Activated CD8-positive, alpha-beta memory T cell treated with anti-CD3 and anti-CD28 coated beads for 4 hours (primary cell): ENCODE measurements around the gene FOLR1.
"Not testable (repeated sequence)": the region's sequence is repeated elsewhere in the genome, so short reads cannot be mapped to it uniquely, and the experiment has no call there.

Experiments used
- DNase-seq, 2 donors: peaks; one replicate each; pipeline ENCODE4 v3.0.0-alpha.2; 2020; ENCODE audit warnings: low read depth in 2 of 2

The FOLR1 gene

DNA sequence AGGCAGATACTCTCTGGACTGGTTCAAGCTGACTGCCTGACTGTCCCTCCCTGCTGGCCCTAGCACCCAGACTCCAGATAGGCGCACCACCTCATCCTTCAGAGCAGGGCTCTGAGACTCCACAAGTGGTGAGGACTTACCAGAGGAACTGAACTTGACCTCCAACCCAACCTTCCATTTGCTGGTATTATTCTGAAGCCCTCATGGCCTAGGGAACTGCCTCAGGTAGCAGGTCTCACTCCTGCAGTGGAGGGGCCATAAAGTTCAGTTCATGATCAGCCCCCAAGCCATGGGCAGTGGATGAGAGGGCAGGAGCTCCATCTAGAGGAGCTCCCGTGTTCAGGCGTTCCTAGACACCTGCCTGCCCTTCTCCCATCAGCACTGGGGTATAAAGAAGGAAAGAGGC, 10.4 kb upstream of the FOLR1 start:
- not testable (repeated sequence) for DNase-seq

DNA sequence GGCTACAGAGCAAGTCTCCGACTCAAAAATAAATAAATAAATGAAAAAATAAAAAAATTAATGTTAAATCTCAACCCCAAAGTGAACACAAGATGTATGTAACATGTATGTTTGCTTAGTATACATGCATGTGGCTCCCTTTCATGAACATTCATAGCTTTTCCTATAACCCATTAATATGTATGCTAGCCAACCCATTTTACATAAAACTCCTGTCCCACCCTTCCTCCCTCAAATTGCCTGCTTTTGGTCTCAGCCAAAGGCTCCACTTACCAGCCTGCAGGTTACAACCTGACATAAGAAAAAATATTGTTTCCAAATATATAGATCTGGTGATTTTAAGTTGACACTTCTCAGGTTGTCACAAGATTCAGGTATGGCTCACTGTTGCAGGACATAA, 3.7 kb upstream of the FOLR1 start:
- DNase-seq = no peak

DNA sequence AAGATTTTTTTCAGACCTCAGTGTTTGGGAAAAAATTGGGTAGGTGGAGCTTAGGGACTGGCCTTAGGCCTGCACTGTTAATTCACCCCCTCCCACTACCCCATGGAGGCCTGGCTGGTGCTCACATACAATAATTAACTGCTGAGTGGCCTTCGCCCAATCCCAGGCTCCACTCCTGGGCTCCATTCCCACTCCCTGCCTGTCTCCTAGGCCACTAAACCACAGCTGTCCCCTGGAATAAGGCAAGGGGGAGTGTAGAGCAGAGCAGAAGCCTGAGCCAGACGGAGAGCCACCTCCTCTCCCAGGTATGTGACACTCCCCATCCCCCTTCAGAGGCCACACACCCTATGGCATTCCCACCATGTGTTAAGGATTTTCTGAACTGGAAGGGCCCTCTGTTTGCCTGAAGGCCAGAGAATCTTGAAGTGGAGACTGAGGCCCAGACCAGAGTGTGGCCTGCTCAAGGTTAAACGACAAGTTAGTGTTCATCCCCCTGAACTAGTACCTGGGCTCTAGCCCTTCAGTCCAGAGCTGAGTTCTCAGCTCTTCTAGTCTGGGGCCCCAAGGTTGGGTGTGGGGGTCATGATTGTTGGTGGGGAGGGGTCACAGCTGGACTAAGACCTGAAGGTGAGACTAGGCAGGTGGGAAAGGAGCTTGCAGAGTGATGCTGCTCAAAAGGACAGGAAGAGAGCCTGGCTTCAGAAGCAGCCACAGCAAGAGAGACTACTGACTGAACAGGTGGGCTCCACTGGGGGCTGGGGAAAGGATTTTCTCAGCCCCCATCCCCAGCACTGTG, 2.3 kb upstream of the FOLR1 start:
- DNase-seq = no peak

DNA sequence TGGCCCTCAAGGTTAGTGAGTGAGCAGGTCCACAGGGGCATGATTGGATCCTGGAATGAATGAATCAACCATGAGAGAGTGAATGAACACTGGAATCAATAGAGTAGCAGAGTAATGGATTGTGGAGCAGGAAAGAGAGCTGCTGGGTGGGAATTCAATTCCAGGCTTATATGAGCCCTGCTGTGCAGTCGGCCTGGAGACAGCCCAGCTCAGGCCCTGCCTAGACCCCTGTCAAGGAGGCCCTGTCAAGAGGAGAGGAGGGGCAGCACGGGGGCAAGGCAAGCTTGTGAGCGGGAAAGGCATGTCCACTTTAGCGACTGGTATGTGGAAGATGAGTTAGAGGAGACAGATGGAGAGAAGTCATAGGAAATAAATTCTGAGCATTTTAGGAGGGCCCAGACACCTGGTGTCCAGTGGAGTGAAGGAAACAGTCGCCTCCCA, 1.3 kb upstream of the FOLR1 start:
- DNase-seq = no peak

DNA sequence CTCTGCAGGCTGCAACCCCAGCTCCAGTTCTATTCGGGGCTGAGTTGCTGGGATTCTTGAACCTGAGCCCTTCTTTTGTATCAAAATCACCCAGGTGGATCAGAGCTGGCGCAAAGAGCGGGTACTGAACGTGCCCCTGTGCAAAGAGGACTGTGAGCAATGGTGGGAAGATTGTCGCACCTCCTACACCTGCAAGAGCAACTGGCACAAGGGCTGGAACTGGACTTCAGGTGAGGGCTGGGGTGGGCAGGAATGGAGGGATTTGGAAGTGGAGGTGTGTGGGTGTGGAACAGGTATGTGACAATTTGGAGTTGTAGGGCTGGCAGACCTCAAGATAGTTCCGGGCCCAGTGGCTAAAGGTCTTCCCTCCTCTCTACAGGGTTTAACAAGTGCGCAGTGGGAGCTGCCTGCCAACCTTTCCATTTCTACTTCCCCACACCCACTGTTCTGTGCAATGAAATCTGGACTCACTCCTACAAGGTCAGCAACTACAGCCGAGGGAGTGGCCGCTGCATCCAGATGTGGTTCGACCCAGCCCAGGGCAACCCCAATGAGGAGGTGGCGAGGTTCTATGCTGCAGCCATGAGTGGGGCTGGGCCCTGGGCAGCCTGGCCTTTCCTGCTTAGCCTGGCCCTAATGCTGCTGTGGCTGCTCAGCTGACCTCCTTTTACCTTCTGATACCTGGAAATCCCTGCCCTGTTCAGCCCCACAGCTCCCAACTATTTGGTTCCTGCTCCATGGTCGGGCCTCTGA, 3.8 kb downstream of the FOLR1 start:
- DNase-seq = no peak

DNA sequence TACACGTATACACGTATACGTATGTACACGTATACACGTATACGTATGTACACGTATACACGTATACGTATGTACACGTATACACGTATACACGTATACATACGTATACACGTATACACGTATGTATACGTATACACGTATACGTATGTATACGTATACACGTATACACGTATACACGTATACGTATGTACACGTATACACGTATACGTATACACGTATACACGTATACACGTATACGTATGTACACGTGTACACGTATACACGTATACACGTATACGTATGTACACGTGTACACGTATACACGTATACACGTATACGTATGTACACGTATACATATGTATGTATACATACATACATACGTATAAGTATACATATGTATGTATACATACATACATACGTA, 9.5 kb downstream of the FOLR1 start:
- DNase-seq = not testable (repeated sequence)

DNA sequence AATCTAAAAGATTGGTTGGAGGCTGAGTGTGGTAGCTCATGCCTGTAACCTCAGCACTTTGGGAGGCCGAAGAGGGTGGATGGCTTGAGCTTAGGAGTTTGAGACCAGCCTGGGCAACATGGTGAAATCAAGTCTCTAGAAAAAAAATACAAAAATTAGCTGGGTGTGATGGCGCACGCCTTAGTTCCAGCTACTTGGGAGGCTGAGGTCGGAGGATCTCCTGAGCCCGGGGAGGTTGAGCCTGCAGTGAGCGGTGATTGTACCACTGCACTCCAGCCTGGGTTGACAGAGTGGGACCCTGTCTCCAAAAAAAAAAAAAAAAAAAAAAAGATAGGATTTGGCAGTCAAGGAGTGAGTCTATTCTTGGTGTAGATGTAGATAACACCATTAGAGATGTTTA, 10.6 kb downstream of the FOLR1 start:
- no peak for DNase-seq

DNA sequence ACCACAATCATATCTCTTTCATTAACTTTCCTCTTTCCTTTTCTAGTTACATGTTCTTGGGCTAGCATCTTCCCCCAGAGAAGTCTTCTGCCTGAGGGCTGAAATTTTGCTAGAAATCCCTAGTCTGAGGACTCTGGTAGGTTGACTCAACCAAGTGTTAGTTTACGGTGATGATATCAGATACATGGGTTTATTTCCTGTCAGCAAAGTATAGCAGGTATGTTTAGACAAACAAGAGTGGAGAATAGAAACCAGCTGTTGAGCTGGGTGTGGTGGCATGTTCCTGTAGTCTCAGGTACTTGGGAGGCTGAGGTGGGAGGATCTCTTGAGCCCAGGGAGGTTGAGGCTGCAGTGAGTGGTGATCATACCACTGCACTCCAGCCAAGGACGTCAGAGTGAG, 11.2 kb downstream of the FOLR1 start:
- no peak for DNase-seq

DNA sequence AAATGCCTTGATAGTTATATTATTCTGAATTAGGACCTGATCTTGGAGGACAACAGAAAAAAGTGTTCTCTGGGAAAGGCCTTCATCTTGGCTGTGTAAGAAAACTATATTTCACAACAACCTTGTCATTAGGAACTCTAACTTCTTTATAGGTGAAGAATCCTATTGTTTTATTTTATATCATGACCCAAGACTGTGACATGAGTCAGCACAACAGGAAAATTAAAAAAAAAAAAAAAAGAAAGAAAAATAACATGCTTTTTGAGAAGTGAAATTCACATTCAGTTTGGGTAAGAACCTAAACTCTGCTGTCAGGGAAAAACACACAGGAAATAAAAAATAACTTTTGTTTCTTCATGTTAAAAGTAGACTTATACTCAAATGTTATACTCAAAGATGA, 12.9 kb downstream of the FOLR1 start:
- no peak for DNase-seq

DNA sequence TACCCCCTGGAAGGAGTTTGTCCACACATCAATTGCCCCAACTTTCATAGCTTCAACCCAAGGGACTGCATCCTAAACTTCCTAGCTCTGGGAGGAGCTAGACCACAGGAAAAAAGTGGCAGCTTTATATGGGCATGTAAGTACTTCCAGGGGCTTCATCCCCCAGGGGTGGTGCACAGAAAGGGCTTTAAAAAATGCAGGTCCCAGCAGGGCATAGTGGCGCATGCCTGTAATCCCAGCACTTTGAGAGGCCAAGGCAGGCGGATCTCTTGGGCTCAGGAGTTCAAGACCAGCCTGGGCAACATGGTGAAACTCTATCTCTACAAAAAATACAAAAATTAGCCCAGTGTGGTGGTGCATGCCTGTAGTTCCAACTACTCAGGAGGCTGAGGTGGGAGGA, 14.9 kb downstream of the FOLR1 start:
- not testable (repeated sequence) for DNase-seq

DNA sequence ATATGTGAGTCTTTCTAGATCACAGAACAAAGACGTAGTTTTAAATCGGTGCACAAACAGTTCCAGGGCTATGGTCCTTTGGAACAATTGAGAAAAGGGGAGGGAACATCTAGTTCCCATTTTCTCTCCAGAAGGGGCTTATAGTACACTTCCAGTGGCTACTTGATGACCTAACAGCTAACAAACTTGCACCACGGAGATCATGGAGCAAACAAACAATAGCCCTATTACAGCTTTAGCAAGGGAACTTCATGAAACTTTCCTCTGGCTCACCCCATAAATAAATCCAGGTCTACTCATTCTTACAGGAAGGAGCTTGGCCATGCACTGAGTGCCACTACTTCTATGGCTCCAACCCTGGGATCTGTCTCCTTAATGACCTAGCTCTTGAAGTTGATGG, 16.3 kb downstream of the FOLR1 start:
- DNase-seq = no peak

DNA sequence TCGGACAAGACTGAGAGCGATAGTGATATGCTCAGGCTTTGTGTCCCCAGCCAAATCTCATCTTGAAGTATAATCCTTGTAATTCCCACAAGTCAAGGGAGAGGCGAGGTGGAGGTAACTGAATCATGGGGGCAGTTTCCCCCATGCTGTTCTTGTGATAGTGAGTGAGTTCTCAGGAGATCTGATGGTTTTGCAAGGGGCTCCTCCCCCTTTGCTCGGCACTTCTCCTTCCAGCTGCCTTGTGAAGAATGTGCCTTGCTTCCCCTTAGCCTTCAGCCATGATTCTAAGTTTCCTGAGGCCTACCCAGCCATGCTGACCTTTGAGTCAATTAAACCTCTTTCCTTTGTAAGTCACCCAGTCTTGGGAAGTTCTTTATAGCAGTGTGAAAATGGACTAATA, 17.2 kb downstream of the FOLR1 start:
- no peak for DNase-seq

DNA sequence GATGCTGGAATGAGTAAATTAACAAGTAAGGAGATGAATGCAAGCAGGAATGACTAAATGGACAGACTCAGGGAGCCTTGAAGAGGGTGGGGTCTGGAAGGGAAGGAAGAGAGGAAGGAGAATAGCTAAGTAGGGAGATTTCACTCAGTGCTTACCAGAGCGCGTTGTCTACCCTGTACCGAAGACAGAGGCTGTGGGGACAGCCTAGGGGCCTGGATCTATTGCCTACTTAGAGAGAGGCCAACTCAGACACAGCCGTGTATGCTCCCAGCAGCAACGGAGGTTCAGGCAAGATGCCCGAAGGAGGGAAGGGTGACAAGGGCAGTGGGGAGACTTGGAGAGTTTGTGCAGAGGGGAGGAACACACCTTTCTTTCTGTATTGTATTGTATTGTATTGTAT, 24.7 kb downstream of the FOLR1 start, which contains the start of gene FOLR2:
Gene FOLR2 (plus strand): TSS at position 157 of the 400 bp plus-strand sequence. CDS start 1,791 bp downstream, outside the sequence.
- DNase-seq = no peak

DNA sequence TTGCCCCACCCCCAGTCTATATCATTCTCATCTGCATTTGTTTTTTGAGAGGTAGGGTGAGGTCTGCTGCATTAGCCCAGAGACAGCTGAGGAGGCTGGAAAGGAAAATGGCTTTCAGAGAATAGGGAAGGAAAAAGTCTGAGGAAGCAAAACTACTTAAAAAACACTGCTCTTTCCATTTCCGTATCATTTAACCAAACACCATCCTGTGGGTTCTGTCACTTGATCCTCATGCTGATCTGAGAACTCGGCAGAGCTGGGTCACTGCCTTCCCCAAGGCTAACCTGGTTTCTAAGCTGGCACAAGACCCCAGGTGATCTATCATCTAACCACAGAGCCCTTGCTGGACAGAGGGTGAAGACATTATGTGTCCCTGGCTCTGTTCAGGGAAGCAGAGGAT, 25.9 kb downstream of the FOLR1 start:
- DNase-seq = no peak

DNA sequence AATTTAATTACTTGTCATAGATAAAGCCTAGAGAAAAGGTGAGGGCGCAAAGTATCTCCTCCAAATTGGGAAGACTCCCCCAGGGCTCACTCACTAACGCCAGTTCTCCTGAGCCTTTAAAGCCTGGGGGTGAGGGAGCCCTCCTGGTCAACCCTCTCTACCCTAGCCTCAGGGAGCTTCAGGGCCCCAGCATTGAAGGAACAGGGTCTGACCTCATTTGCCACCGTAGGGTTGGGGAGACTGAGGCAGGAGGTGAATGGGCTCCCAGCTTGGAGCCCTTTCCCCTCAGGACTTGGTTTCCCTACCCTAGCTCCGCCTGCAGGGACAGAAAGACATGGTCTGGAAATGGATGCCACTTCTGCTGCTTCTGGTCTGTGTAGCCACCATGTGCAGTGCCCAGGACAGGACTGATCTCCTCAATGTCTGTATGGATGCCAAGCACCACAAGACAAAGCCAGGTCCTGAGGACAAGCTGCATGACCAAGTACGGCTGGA, 26.4 kb downstream of the FOLR1 start:
- no peak for DNase-seq

DNA sequence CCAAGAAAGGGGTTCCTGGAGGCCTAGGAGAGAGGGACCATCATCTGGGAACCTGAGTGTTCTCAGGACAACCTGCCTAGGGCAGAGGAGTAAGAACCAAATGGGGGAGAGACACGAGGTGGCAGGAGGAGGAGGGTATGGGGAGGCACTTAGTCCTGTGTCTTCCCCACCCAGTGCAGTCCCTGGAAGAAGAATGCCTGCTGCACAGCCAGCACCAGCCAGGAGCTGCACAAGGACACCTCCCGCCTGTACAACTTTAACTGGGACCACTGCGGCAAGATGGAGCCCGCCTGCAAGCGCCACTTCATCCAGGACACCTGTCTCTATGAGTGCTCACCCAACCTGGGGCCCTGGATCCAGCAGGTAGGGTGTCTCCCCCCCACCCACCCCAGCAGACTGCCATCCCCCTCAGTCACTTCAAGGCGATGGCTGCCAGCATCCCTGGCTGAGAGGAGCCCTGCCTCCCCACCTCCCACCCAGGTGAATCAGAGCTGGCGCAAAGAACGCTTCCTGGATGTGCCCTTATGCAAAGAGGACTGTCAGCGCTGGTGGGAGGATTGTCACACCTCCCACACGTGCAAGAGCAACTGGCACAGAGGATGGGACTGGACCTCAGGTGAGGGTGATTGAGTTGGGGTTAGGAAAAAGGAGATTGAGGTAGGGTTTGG, 28.9 kb downstream of the FOLR1 start:
- DNase-seq = no peak

DNA sequence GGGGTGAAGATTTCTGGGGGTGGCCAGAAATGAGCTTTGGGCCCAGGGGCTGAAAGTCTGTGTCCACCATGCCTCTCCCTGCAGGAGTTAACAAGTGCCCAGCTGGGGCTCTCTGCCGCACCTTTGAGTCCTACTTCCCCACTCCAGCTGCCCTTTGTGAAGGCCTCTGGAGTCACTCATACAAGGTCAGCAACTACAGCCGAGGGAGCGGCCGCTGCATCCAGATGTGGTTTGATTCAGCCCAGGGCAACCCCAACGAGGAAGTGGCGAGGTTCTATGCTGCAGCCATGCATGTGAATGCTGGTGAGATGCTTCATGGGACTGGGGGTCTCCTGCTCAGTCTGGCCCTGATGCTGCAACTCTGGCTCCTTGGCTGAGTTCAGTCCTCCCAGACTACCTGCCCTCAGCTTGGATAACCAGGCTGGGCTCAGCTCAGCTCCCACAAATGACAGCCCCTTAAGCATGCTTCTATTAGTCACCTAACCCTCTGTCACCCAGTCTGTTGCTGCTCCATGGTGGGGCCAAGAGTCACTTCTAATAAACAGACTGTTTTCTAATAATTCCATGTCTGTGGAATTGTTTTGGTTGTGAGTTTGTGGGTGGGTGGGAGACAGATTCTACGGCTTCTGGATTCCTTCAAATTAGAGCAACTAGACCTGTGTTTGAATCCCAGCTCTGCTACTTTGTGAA, 29.6 kb downstream of the FOLR1 start:
- DNase-seq = no peak

DNA sequence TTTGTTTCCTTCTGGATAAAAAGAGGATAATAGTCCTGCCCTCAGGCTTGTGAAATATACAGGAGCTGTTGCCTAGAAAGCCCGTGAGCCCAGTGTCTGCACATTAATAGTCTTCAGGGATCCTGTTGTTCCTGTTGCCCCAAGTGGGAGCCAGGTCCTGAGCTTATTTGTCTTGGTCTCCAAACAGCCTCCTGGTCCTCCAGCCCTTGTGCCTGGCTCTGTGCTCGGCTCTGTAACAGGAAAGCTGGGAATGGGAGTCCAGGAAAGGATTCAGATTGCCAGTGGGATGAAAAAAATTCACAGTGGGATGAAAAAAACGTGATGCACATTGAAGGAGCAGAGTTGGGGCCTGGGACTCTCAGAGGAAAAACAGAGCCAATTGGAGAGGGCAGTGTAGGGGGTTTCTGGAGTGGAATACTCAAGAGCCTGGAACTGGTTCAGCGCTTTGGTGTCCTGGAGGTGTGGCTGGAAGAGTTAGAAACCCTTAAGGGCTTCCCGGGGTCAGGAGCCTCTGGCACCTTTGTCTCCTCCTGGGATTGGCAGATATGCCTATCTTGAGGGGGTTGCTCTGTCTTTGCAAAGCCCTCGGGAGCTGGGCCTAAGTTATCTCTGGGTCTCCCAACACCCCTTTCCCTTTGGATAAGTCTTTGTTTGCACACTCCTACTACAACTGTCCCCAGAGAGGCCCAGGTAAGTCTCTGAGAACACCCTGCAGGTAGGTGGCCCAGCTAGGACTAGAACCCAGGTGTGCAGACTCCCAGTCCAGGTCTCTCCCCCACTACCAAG, 30.4 kb downstream of the FOLR1 start:
- DNase-seq = no peak

DNA sequence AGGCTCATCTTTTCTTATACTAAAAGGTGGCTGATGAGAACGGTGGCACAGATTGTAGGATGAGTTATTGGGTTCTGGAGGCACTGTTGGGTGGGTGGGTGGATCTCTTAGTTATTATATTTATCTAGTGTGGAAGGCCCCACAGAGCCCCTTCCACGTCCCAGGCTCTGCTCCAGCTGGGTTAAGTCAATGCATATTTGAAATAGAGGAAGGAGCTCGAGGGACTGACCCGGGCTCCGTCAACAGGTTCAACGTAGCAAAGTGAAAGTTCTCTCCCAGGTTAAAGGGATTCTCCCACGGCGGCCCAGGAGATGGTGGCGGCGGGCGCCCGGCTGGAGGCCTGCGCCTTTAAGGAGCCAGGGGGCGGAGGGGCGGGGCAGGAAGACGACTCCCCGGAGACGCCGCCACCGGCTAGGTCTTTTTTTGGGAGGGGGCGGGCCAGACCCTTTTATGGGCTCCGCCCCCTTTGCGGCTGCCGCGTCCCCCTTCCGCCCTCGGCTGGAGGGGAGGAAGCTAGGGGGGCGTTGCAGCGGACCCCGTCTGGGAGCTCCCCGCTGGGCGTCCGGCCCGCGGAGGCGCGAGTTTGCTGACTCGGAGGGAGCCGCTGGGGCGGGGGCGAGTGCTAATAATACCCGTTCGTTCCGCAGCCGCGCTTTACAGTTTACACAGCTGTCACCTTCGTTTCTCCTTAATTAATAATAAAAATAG, 31.1 kb downstream of the FOLR1 start:
- DNase-seq = peak; percentile 83 to 87
